Lung (tissue), 12 donors: ENCODE results near the gene ERVV-1. TPM values are rescaled to one million over a fixed set of nuclear protein-coding genes. Genes with fewer than 3 reads are reported as not detected.

Source experiments
- ATAC-seq: fragments of 200-7000 bp; cut with Tn5 transposase; one replicate; pipeline ENCODE4 v1.9.1; 2020; ENCODE audit warnings: moderate number of reproducible peaks; ENCODE audit not compliant: insufficient read depth, low FRiP score
- DNase-seq, 3 donors: peaks; one replicate each; pipeline ENCODE4 v3.0.0-alpha.2; 2013 to 2017
- H3K27ac ChIP-seq, 2 donors: one replicate each; pipeline ENCODE4 v1.5.1; 2013; ENCODE audit warnings: mild to moderate bottlenecking in 2 of 2, moderate library complexity in 2 of 2, control low read depth in 1 of 2, inconsistent platforms in 1 of 2, low read depth in 1 of 2, low read length in 1 of 2
- H3K27me3 ChIP-seq, 3 donors: one replicate each; pipeline ENCODE4 v1.5.1; 2013; ENCODE audit warnings: low read length in 2 of 3; ENCODE audit not compliant: control insufficient read depth in 3 of 3, insufficient read depth in 3 of 3
- H3K36me3 ChIP-seq, 4 donors: one replicate each; pipeline ENCODE4 v1.5.1; 2013; ENCODE audit warnings: low read length in 4 of 4, mild to moderate bottlenecking in 1 of 4, moderate library complexity in 1 of 4; ENCODE audit not compliant: control insufficient read depth in 4 of 4, insufficient read depth in 4 of 4
- H3K4me1 ChIP-seq, 5 donors: one replicate each; pipeline ENCODE4 v1.5.1; 2013; ENCODE audit warnings: low read length in 5 of 5, mild to moderate bottlenecking in 2 of 5, moderate library complexity in 1 of 5; ENCODE audit not compliant: control insufficient read depth in 5 of 5, insufficient read depth in 5 of 5
- H3K4me3 ChIP-seq: one replicate; pipeline ENCODE4 v1.5.1; 2013; ENCODE audit warnings: mild to moderate bottlenecking, control low read depth, moderate library complexity
- H3K9ac ChIP-seq, 2 donors: one replicate each; pipeline ENCODE4 v1.5.1; 2013; ENCODE audit warnings: low read length in 2 of 2, control low read depth in 1 of 2; ENCODE audit not compliant: insufficient read depth in 1 of 2
- H3K9me3 ChIP-seq, 4 donors: one replicate each; pipeline ENCODE4 v1.5.1; 2013; ENCODE audit warnings: low read length in 3 of 4, mild to moderate bottlenecking in 1 of 4, moderate library complexity in 1 of 4; ENCODE audit not compliant: control insufficient read depth in 4 of 4, insufficient read depth in 3 of 4
- CTCF ChIP-seq: IDR thresholded peaks from 2 replicates; pipeline ENCODE4 v1.5.1; 2012; ENCODE audit warnings: mild to moderate bottlenecking; ENCODE audit errors: control extremely low read depth, extremely low read depth
- WGBS, 2 donors: extraction: QIAGEN DNeasy Blood & Tissue Kit; methylation state at CpG; one replicate each; pipeline ENCODE4 v1.1.7; 2013; 5-methylcytosine and 5-hydroxymethylcytosine counted together
- polyA plus RNA-seq, 2 donors: library from polyadenylated mRNA; stranded (reverse); fragments of 200-250 nt; gene quantifications; one replicate each; pipeline ENCODE4 v1.2.1, GENCODE V29; 2013
- total RNA-seq, 2 donors: library from RNA; depleted of rRNA in 1 of 2; stranded (reverse); fragments of >200 nt in 1 of 2; gene quantifications; one replicate each; pipeline ENCODE4 v1.2.1, GENCODE V29; 2014 to 2021
- donor health status: control.
- donor health status: control.
- donor health status: Bipolar disorder and iron deficiency.
- donor health status: healthy.
- donor health status: DM: yes; HTN: yes; CAD: no.

The ERVV-1 gene
- total and polyA plus RNA-seq, 4 donors: not detected

GRCh38 chr19:52987221-52987620 lies 26.5 kb upstream of the ERVV-1 start:
- Histone ChIP-seq H3K9me3 (peaks cover 0 to 15% (median 4%) of the 10 kb centered on the region in 4 donors), H3K27ac (no peak overlapping the region), H3K4me3 (no peak overlapping the region), H3K36me3 (peaks cover 3 to 15% (median 11%) of the 10 kb centered on the region in 4 donors), H3K4me1 (peaks cover 0 to 4% (median 0%) of the 10 kb centered on the region in 5 donors), H3K27me3 (no peaks in the 10 kb centered on the region), H3K9ac (no peak overlapping the region)
- ATAC-seq (no peak), DNase-seq (no peak)
- TF ChIP-seq CTCF: no peak
- WGBS, 2 donors: 92 to 94% methylated on average over 4 of the region's 4 CpGs

DNA sequence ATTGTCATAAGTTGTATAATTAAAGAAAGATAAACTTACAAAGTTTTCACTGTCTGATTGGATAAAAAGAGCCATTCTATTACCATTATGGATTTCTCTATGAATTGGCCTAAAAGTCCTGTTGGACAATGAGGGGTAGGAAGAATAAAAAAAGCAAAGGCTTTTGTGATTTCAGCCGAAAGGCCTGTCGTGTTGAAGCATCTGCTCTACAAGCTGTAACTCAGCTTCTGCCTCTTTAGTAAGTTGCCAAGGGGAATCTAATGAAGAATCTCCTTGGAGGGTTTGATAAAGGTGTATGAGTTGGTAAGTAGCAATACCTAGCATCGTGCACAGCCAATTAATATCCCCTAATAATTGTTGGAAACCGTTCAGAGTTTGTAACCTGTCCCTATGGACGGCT lies 25.2 kb upstream of the ERVV-1 start:
- no peak for TF ChIP-seq CTCF
- ATAC-seq: no peak
- Histone ChIP-seq H3K27me3 (no peaks in the 10 kb centered on the region), H3K9ac (no peak overlapping the region), H3K4me3 (no peak overlapping the region), H3K27ac (no peak overlapping the region), H3K4me1 (peaks cover 0 to 8% (median 0%) of the 10 kb centered on the region in 5 donors), H3K36me3 (peaks cover 3 to 15% (median 11%) of the 10 kb centered on the region in 4 donors), H3K9me3 (peaks cover 0 to 15% (median 4%) of the 10 kb centered on the region in 4 donors)
- no peak for DNase-seq
- 91 to 93% methylated on average over 5 of the region's 5 CpGs for WGBS, 2 donors

DNA sequence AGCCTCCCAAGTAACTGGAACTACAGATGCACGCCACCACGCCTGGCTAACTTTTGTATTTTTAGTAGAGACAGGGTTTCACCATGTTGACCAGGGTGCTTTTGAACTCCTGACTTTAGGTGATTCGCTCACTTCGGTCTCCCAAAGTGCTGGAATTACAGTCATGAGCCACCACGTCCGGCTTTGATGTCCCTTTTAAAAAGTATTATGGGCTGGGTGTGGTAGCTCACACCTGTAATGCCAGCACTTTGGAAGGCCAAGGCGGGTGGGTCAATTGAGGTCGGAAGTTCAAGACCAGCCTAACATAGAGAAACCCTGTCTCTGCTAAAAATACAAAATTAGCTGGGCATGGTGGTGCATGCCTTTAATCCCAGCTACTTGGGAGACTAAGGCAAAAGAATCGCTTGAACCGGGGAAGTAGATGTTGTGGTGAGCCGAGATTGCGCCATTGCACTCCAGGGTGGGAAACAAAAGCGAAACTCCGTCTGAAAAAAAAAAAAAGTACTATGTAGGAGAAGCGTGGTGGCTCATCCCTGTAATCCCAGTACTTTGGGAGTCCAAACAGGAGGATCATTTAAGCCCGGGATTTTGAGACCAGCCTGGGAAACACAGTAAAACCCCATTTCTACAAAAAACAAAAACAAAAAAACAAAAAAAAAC lies 22.8 kb upstream of the ERVV-1 start:
- DNase-seq: no peak
- Histone ChIP-seq H3K36me3 (peaks cover 2 to 8% (median 5%) of the 10 kb centered on the region in 4 donors), H3K9ac (no peak overlapping the region), H3K4me1 (peaks cover 0 to 11% (median 0%) of the 10 kb centered on the region in 5 donors), H3K4me3 (no peak overlapping the region), H3K27ac (no peak overlapping the region), H3K27me3 (no peaks in the 10 kb centered on the region), H3K9me3 (peaks cover 0 to 8% (median 0%) of the 10 kb centered on the region in 4 donors)
- WGBS, 2 donors: 73 to 88% methylated on average over 16 of the region's 16 CpGs
- no peak for TF ChIP-seq CTCF
- ATAC-seq: no peak

DNA sequence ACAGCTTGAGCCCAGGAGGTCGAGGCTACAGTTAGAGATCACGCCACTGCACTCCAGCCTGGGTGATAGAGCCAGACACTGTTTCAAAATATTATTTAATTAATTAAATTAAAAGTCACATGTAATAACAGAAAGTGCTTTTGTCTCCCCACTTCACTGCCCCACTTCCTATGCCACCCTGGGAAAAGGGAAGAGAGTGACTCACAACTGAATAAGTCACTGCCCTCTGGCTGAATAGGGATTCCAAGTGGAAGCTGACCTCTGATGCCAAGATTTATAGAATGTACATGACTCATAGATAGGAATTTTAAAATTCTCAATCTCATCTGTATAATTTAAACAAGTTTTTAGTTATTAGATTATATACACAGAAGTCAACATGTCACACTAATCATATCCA lies 22.2 kb upstream of the ERVV-1 start:
- Histone ChIP-seq H3K4me1 (peaks cover 0 to 11% (median 0%) of the 10 kb centered on the region in 5 donors), H3K9me3 (peaks cover 0 to 5% (median 0%) of the 10 kb centered on the region in 4 donors), H3K27me3 (no peaks in the 10 kb centered on the region), H3K27ac (no peak overlapping the region), H3K9ac (no peak overlapping the region), H3K36me3 (peaks cover 0 to 4% (median 2%) of the 10 kb centered on the region in 4 donors), H3K4me3 (no peak overlapping the region)
- ATAC-seq: no peak
- 66 to 90% methylated on average over 2 of the region's 2 CpGs for WGBS, 2 donors
- DNase-seq: no peak
- TF ChIP-seq CTCF: no peak
